Fibroblast of skin of left quadriceps (primary cell): ENCODE data around the gene GALNS.

Source experiments
- DNase-seq, 2 experiments: peaks; one replicate each; pipeline ENCODE4 v3.0.0-alpha.2; 2013; ENCODE audit warnings: low read depth in 2 of 2

GALNS gene

DNA sequence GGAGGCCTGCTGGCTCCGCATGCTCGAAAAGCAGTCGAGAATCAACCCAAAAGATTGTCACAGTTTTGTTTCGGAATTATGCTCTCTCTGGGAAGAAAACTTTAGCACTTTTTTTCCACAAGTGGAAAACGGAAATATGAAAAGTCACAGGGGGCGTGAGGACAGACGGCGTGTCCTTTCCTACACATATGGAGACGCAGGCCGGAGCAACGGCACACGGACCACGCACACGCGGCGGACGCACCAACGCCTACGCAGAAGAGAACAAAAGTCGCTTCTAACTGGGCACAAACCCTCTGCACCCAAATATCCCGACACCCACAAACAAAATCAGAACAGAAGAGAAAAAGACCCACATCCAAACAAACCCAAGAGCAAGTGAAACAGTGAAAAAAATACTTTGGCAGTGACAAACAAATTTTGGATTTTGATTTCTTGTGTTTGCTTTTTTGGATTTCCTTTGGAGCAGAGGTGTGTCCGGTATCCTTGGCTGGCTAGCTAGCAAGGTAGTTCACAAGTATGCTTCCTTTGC, 19.0 kb upstream of the GALNS start:
- no peak for DNase-seq

DNA sequence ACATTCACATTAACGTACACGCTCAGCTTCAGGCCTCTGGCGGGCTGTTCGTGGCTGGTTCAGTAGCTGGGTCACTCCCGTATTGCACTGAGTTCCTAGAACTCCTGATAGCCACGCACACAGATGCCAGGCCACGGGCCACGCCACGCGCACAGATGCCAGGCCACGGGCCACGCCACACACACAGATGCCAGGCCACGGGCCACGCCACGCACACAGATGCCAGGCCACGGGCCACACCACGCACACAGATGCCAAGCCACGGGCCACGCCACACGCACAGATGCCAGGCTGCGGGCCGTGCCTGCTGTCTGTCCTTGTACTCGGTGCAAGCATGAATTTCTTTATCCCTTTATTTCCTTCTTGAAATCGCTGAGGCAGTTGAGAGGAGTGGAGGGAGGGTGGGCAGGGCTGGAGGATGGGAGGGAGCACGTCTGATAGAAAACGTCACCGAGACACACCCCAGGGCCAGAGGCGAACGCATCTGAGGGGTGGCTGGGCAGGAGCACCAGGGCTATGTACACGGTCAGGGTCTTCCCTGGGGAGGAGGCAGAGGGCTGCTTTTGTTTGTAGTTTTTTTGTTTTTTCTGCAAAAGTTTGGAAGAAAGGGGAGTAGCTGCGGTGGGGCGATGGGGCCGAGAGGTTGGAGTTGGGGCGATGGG, 18.3 kb upstream of the GALNS start:
- no peak for DNase-seq

DNA sequence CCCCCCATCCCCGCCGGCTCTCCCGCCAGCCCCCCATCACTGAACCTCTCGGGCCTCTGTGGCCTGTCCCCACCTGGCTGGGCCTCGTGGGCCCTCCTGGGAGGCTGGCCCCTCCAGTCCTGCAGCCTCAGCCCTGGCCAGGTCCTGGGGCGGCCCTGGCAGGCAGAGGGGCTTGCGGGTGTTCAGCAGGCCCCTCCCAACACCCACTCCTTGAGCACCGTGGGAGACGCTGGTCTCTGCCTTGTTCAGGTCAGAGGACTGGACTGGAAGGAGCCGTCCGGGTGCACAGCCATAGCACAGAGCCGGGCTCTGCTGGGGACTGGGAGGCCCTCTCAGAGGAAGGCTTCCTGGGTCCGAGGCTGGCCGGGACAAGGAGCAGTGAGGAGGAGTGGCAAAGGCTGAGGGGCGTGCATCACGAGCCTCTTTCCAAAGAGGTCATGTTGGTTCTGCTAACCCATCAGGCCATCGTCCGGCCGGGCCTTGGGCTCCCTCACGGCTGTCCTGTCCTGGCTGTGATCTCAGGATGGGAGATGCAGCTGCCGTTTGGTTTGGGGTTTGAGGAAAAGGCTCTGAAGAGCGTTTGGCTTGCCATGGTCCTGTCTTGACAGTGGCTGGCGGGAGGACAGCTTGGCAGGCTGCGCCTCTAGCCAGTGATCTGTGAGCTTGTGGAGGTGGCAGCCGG, 16.0 kb upstream of the GALNS start:
- no peak for DNase-seq

- DNase-seq, result no peak
Measured at GRCh38 chr16:88871730-88872416, 15.1 kb upstream of the GALNS start.

DNA sequence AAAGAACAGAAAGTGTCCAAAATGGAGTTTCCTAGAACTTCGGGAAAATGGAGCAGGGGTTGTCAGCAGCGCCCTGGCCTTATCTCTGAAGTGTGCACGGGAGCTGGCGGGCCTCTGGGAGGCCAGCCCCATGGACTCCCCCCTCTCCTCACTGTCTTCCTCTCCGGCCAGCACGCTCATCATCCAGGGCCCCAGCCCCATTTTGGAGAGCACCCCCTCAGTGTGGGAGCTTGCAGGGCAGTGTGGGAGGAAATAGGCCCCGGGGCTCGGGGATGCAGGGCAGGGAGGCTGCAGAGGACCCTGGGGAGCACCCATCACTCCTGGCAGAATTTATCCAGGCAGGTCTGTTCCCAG, 14.6 kb upstream of the GALNS start:
- no peak for DNase-seq

GRCh38 chr16:88870608-88871348, 14.0 kb upstream of the GALNS start:
- DNase-seq, result no peak

- no peak for DNase-seq
Measured at GRCh38 chr16:88869673-88869980, 12.9 kb upstream of the GALNS start.

- DNase-seq, result no peak
Measured at GRCh38 chr16:88868974-88869672, 12.4 kb upstream of the GALNS start.

DNA sequence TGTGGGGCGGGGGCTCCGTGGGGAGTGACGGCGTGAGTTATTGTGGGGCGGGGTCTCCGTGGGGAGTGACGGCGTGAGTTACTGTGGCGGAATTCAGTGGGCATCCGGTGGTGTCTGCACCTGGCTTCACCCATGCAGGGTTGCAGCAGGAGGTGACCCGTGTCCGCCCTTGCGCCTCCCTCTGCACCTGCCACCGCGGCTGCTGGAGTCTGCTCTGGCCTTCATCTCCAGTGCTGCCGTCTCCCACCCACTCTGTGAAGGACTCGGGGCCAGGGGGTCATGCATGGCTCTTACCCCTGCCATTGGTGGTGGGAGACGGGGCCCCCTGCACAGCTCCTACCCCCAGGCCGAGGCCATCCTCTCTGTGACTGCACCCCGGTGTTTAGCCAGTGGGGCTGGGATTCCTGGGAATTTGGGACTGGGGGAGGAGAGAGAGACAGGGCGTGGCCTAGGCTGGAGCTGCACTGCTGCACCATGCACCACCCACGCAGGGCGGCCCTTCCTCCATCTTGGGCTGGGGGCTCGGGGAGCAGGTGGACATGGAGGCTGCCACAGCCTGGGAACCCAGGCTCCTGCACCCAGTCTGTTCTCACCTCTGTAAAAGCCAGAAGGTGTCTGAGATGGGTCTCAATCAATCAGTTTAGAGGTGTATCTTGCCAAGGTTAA, 11.0 kb upstream of the GALNS start:
- no peak for DNase-seq

DNA sequence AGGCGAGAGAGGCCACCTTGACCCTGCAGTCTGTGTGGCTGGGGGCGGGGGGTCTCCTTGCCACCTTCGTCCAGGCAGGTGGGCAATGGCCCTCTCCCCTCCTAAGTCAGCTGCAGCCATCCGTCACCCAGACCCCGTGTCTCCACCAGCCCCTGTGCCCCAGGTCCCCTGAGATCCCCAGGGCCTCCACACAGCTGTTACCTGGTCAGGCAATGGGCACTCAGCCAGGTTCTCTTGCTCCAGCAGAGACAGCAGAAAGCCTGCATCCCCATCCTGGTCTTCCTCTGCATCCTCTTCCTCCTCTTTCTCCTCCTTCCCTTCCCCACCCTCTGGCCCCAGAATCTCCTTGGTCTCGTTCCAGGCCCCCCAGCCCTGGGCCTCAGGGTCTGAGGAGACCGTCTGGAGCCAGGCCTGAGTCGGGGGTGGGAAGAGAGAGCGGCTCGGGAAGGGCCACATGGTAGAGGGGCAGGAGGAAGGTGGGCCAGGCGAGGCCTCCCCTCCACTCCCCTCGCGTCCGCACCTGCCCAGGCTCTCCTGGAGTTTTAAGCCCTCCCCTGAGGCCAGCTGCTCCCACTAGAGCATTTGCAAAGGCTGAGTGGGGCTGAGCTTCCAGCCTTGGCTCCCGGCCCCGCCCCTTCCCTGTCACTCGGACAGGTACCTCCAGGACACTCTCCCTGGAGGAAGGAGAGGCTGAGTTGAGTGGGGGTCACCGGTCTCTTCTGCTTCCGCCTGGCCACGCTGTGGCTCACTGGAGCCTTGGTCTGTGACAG, 9.6 kb upstream of the GALNS start, which contains the start of gene PABPN1L:
Gene PABPN1L (minus strand): TSS at position 510 of the 770 bp plus-strand sequence. CDS start 54 bp downstream, at position 456.
- DNase-seq, result no peak

GRCh38 chr16:88865742-88866141, 9.0 kb upstream of the GALNS start:
- no peak for DNase-seq

GRCh38 chr16:88865310-88865709, 8.6 kb upstream of the GALNS start:
- DNase-seq, result no peak

GRCh38 chr16:88864521-88864920, 7.8 kb upstream of the GALNS start:
- DNase-seq, result no peak

- DNase-seq, result no peak
Measured at GRCh38 chr16:88864099-88864498, 7.4 kb upstream of the GALNS start.

DNA sequence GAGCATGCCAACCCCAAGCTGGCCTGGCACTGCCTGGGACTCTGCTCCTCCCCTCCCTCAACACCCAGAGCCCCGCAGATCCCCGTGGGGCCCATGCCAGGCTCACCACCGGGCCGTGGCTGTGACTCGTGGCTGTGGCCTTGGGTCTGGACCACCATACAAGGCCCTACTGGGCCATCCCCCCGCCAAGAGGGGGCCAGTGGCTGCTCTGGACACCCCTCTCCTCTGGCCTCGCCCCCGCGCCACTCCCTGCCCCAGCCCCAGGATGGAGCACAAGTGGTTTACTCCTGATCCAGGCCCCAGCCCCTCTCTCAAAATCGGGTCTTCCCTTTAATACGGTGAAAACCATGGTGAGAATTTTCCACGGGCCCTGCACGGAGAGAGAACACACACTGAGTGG, 6.7 kb upstream of the GALNS start:
- no peak for DNase-seq

- no peak for DNase-seq
Measured at GRCh38 chr16:88862968-88863367, 6.2 kb upstream of the GALNS start.

- no peak for DNase-seq
Measured at GRCh38 chr16:88861359-88861758, 4.6 kb upstream of the GALNS start.

- DNase-seq, result no peak
Measured at GRCh38 chr16:88859381-88860091, 2.8 kb upstream of the GALNS start.

DNA sequence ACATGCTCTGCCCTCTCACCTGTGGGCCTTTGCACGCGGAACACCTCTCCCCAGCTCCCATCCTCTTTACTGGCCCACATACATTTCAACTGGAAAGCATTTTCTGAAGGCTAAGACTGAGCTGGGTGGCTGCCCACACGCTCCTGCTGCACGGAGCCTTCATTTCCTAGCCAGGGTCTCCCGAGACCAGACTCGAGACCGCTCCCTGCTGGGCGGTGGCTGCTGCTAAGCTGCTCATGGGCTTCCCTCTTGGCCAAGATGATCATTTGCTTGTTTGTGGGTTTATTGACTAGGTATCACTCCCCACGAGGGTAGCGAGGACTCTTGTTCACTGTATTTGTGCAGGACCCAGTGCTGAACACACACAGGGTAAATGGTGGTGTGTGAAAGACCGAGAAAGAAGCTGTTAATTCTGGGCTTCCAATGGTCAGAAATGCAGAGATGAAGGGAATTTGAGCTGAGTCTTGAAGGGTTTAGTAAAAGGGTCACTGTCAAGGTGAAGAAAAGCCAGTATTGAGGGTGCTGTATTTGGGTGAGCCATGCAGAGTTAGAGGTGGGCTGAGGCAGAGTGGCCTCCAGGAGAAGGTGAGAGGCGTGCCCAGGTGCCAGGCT, 1.1 kb upstream of the GALNS start:
- DNase-seq, result peak; percentile 20 to 40
